DOHH2 (cell line): ENCODE results near the gene TMED7.
A peak's percentile ranks its signal among the peaks of the same experiment; 100 is the strongest.
"Not testable (repeated sequence)": the region's sequence is repeated elsewhere in the genome, so short reads cannot be mapped to it uniquely, and the experiment has no call there.

Experiments used
- H3F3A ChIP-seq: fragments of 200-600 bp; sonication (generic), shearing (Covaris generic); 2 replicates; pipeline ENCODE4 v1.6.0; 2016; ENCODE audit warnings: antibody characterized with exemption, mild to moderate bottlenecking; ENCODE audit not compliant: control insufficient read depth, insufficient read depth
- H3K27ac ChIP-seq: fragments of 200-600 bp; sonication (generic); 2 replicates; pipeline ENCODE4 v1.5.1; 2014; ENCODE audit warnings: low read depth, mild to moderate bottlenecking, low read length, moderate library complexity
- H3K27me3 ChIP-seq: fragments of 200-600 bp; sonication (generic); 2 replicates; pipeline ENCODE4 v1.6.1; 2014; ENCODE audit warnings: mild to moderate bottlenecking, low read length, mixed read lengths; ENCODE audit not compliant: control insufficient read depth
- H3K36me3 ChIP-seq: fragments of 200-600 bp; sonication (generic); 2 replicates; pipeline ENCODE4 v1.6.1; 2014; ENCODE audit warnings: mild to moderate bottlenecking, low read length, moderate library complexity, mixed read lengths; ENCODE audit not compliant: control insufficient read depth
- H3K4me1 ChIP-seq: fragments of 200-600 bp; sonication (generic); 2 replicates; pipeline ENCODE4 v1.6.1; 2014; ENCODE audit warnings: mild to moderate bottlenecking, low read length, mixed read lengths; ENCODE audit not compliant: control insufficient read depth
- H3K4me2 ChIP-seq: fragments of 200-600 bp; sonication (generic); 2 replicates; pipeline ENCODE4 v1.6.0; 2014; ENCODE audit warnings: mild to moderate bottlenecking, low read length, moderate library complexity
- H3K4me3 ChIP-seq: fragments of 200-600 bp; sonication (generic); 2 replicates; pipeline ENCODE4 v1.5.1; 2014; ENCODE audit warnings: mild to moderate bottlenecking, low read length, mixed read lengths
- H3K79me2 ChIP-seq: fragments of 200-600 bp; sonication (generic); 2 replicates; pipeline ENCODE4 v1.6.1; 2014; ENCODE audit warnings: mild to moderate bottlenecking, low read length, mixed read lengths; ENCODE audit not compliant: control insufficient read depth
- H3K9me2 ChIP-seq: fragments of 200-600 bp; sonication (generic); replicated peaks from 2 replicates; pipeline ENCODE4 v1.6.1; 2014; ENCODE audit warnings: mild to moderate bottlenecking, low read length, mixed read lengths; ENCODE audit not compliant: control insufficient read depth
- H3K9me3 ChIP-seq: fragments of 200-600 bp; sonication (generic); 2 replicates; pipeline ENCODE4 v1.6.1; 2014; ENCODE audit warnings: antibody characterized with exemption, low read length, mixed read lengths; ENCODE audit not compliant: control insufficient read depth, insufficient read depth
- H4K20me1 ChIP-seq: fragments of 200-600 bp; sonication (generic); 2 replicates; pipeline ENCODE4 v1.6.0; 2014; ENCODE audit warnings: low read depth, mild to moderate bottlenecking, antibody characterized with exemption, low read length, moderate library complexity; ENCODE audit not compliant: control insufficient read depth, insufficient read depth
- CTCF ChIP-seq: fragments of 200-600 bp; sonication (generic); IDR thresholded peaks from one replicate; pipeline ENCODE4 v1.5.1; 2014; ENCODE audit warnings: antibody characterized with exemption, mild to moderate bottlenecking, low read depth, low read length; ENCODE audit not compliant: poor library complexity, severe bottlenecking
- EZH2phosphoT487 ChIP-seq: fragments of 200-600 bp; sonication (generic); IDR thresholded peaks from 2 replicates; pipeline ENCODE4 v1.6.1; 2017; ENCODE audit warnings: borderline replicate concordance, mild to moderate bottlenecking, antibody characterized with exemption, low read length, moderate library complexity, mixed read lengths

Gene TMED7

GRCh38 chr5:115625579-115626444, at the start of gene TMED7:
TSS of gene TMED7 (minus strand) at chr5:115626036. CDS start at chr5:115625792, 244 bp downstream.
- Histone ChIP-seq H3K27ac (peak within 1 kb of the TSS; percentile 57), H3K4me1 (peaks cover 38% of the 10 kb centered on the region), H3K9me2 (no peaks in the 10 kb centered on the region), H3K27me3 (no peaks in the 10 kb centered on the region), H3F3A (no peaks in the 10 kb centered on the region), H3K4me3 (peak within 1 kb of the TSS; percentile 97), H3K9me3 (peaks cover 7% of the 10 kb centered on the region; the same call in 1 of the 2 replicates), H3K36me3 (peaks cover 48% of the 10 kb centered on the region), H4K20me1 (peaks cover 16% of the 10 kb centered on the region; the same call in 1 of the 2 replicates), H3K4me2 (peak within 1 kb of the TSS; percentile 94), H3K79me2 (peaks cover 55% of the 10 kb centered on the region)
- TF ChIP-seq CTCF = no peak
- TF ChIP-seq EZH2phosphoT487 = no peak

- not testable (repeated sequence) for H3K27ac ChIP-seq, H3K9me3 ChIP-seq, H3F3A ChIP-seq, H3K27me3 ChIP-seq, H3K79me2 ChIP-seq, H3K4me3 ChIP-seq, H3K4me1 ChIP-seq, H3K9me2 ChIP-seq, H3K36me3 ChIP-seq, H3K4me2 ChIP-seq, H4K20me1 ChIP-seq
Measured at GRCh38 chr5:115674782-115675181, 48.9 kb upstream of the TMED7 start.

- H3K4me3 ChIP-seq = no peak overlapping the region
- no peaks in the 10 kb centered on the region for H3F3A ChIP-seq
- H3K9me3 ChIP-seq = no peaks in the 10 kb centered on the region
- H3K79me2 ChIP-seq = no peaks in the 10 kb centered on the region
- H3K27ac ChIP-seq = no peak overlapping the region
- H3K4me2 ChIP-seq = no peak overlapping the region
- H3K4me1 ChIP-seq = no peaks in the 10 kb centered on the region
- no peaks in the 10 kb centered on the region for H3K36me3 ChIP-seq
- TF ChIP-seq CTCF = no peak
- TF ChIP-seq EZH2phosphoT487 = no peak
- H3K9me2 ChIP-seq = no peaks in the 10 kb centered on the region
- no peaks in the 10 kb centered on the region for H4K20me1 ChIP-seq
- H3K27me3 ChIP-seq = no peaks in the 10 kb centered on the region
Measured at GRCh38 chr5:115673596-115673995, 47.8 kb upstream of the TMED7 start.

- TF ChIP-seq CTCF = no peak
- no peak for TF ChIP-seq EZH2phosphoT487
- Histone ChIP-seq H3K79me2 (no peaks in the 10 kb centered on the region), H3F3A (no peaks in the 10 kb centered on the region), H3K4me3 (no peak overlapping the region), H3K4me1 (no peaks in the 10 kb centered on the region), H4K20me1 (no peaks in the 10 kb centered on the region), H3K36me3 (no peaks in the 10 kb centered on the region), H3K9me2 (no peaks in the 10 kb centered on the region), H3K4me2 (no peak overlapping the region), H3K9me3 (no peaks in the 10 kb centered on the region), H3K27me3 (no peaks in the 10 kb centered on the region), H3K27ac (no peak overlapping the region)
Measured at GRCh38 chr5:115671939-115672338, 46.1 kb upstream of the TMED7 start.
